ENCODE data around the gene NTM. TPM values are rescaled to one million over a fixed set of nuclear protein-coding genes. Genes with fewer than 3 reads are reported as not detected.

The NTM gene
- total RNA-seq, 1 experiment from 2014 or later = 0.73 TPM

GRCh38 chr11:131809203-131809918, 438.9 kb downstream of the NTM start:
- no TSS peak for BruUV-seq (replicated peaks)
- Histone ChIP-seq H3K27me3 (replicated peaks; ENCODE audit: control insufficient read depth, insufficient read depth, low read length) (0 out of 2 replicates have a peak, but pooled peaks cover 1% of the 10 kb centered on the region), H3K36me3 (ENCODE audit: control insufficient read depth, insufficient read depth, low read length) (no peaks in the 10 kb centered on the region), H3K9me3 (no peaks in the 10 kb centered on the region), H3K4me3 (ENCODE audit: low read depth, low read length) (no peak overlapping the region), H3K4me1 (no peaks in the 10 kb centered on the region)
- ChIA-PET POLR2A (no interaction called here), CTCF (no interaction called here)
- Mint-ChIP-seq H3K27ac (ENCODE audit: unreplicated experiment) (no peak overlapping the region), H3K4me1 (ENCODE audit: low read depth, unreplicated experiment) (no peaks in the 10 kb centered on the region), H3K9me3 (ENCODE audit: unreplicated experiment) (no peaks in the 10 kb centered on the region), H3K4me3 (ENCODE audit: unreplicated experiment) (no peak overlapping the region), H3K36me3 (ENCODE audit: insufficient read depth, unreplicated experiment) (no peaks in the 10 kb centered on the region), H3K27me3 (ENCODE audit: insufficient read depth, unreplicated experiment) (peaks cover 19% of the 10 kb centered on the region)
- no peak for DNase-seq
- intact Hi-C loops (cut with micrococcal nuclease; ENCODE audit: unreplicated experiment) = no loop called here
- no peak for TF ChIP-seq CTCF (IDR thresholded peaks at IDR 0.05; ENCODE audit: insufficient read depth in 1 of 2, low read depth in 1 of 2, low read length in 1 of 2, severe bottlenecking in 1 of 2, unreplicated experiment in 1 of 2)

- no TSS peak for BruUV-seq (replicated peaks)
- ChIA-PET CTCF (no interaction called here), POLR2A (no interaction called here)
- no peaks in the 10 kb centered on the region for H3K9me3 ChIP-seq
- intact Hi-C loops (cut with micrococcal nuclease; ENCODE audit: unreplicated experiment) = no loop called here
- Mint-ChIP-seq H3K27ac (ENCODE audit: unreplicated experiment) (no peak overlapping the region), H3K4me3 (ENCODE audit: unreplicated experiment) (no peak overlapping the region), H3K27me3 (ENCODE audit: insufficient read depth, unreplicated experiment) (peaks cover 17% of the 10 kb centered on the region), H3K36me3 (ENCODE audit: insufficient read depth, unreplicated experiment) (no peaks in the 10 kb centered on the region), H3K4me1 (ENCODE audit: low read depth, unreplicated experiment) (no peaks in the 10 kb centered on the region), H3K9me3 (ENCODE audit: unreplicated experiment) (no peaks in the 10 kb centered on the region)
- H3K4me3 ChIP-seq (ENCODE audit: low read depth, low read length) = no peak overlapping the region
- no peak for DNase-seq
- H3K27me3 ChIP-seq (replicated peaks; ENCODE audit: control insufficient read depth, insufficient read depth, low read length) = peaks cover 1% of the 10 kb centered on the region; the same call in 1 of the 2 replicates
- no peak for TF ChIP-seq CTCF (IDR thresholded peaks at IDR 0.05; ENCODE audit: insufficient read depth in 1 of 2, low read depth in 1 of 2, low read length in 1 of 2, severe bottlenecking in 1 of 2, unreplicated experiment in 1 of 2)
- H3K4me1 ChIP-seq = no peaks in the 10 kb centered on the region
- H3K36me3 ChIP-seq (ENCODE audit: control insufficient read depth, insufficient read depth, low read length) = no peaks in the 10 kb centered on the region
These were observed 440.1 kb downstream of the NTM start for GRCh38 chr11:131810541-131810940.

GRCh38 chr11:131811383-131811782, 441.0 kb downstream of the NTM start:
- no TSS peak for BruUV-seq (replicated peaks)
- no peak overlapping the region for H3K4me3 ChIP-seq (ENCODE audit: low read depth, low read length)
- no peaks in the 10 kb centered on the region for H3K9me3 ChIP-seq
- H3K4me1 ChIP-seq = no peaks in the 10 kb centered on the region
- H3K9me3 Mint-ChIP-seq (ENCODE audit: unreplicated experiment) = no peaks in the 10 kb centered on the region
- ChIA-PET POLR2A (no interaction called here), CTCF (no interaction called here)
- H3K4me3 Mint-ChIP-seq (ENCODE audit: unreplicated experiment) = no peak overlapping the region
- H3K36me3 Mint-ChIP-seq (ENCODE audit: insufficient read depth, unreplicated experiment) = no peaks in the 10 kb centered on the region
- intact Hi-C loops (cut with micrococcal nuclease; ENCODE audit: unreplicated experiment) = no loop called here
- no peak overlapping the region for H3K27ac Mint-ChIP-seq (ENCODE audit: unreplicated experiment)
- no peaks in the 10 kb centered on the region for H3K36me3 ChIP-seq (ENCODE audit: control insufficient read depth, insufficient read depth, low read length)
- DNase-seq = no peak
- no peak for TF ChIP-seq CTCF (IDR thresholded peaks at IDR 0.05; ENCODE audit: insufficient read depth in 1 of 2, low read depth in 1 of 2, low read length in 1 of 2, severe bottlenecking in 1 of 2, unreplicated experiment in 1 of 2)
- H3K4me1 Mint-ChIP-seq (ENCODE audit: low read depth, unreplicated experiment) = no peaks in the 10 kb centered on the region
- peaks cover 1% of the 10 kb centered on the region; the same call in 1 of the 2 replicates for H3K27me3 ChIP-seq (replicated peaks; ENCODE audit: control insufficient read depth, insufficient read depth, low read length)
- H3K27me3 Mint-ChIP-seq (ENCODE audit: insufficient read depth, unreplicated experiment) = peaks cover 17% of the 10 kb centered on the region

Data from Caco-2 (cell line).